ENCODE data around the gene BCAS3. TPM values are rescaled to one million over a fixed set of nuclear protein-coding genes. Genes with fewer than 3 reads are reported as not detected.

BCAS3 gene
- total and polyA plus RNA-seq, 4 donors = 5.8 to 24.6 (median 10.1) TPM

- Histone ChIP-seq H3K4me1 (ENCODE audit: control insufficient read depth in 4 of 4, insufficient read depth in 4 of 4, low read length in 3 of 4) (no peaks in the 10 kb centered on the region), H3K36me3 (ENCODE audit: control insufficient read depth in 4 of 4, insufficient read depth in 3 of 4, low read depth in 1 of 4, low read length in 3 of 4) (no peaks in the 10 kb centered on the region), H3K9me3 (ENCODE audit: control insufficient read depth in 4 of 4, low read length in 3 of 4) (no peaks in the 10 kb centered on the region), H3K4me3 (ENCODE audit: low read depth in 1 of 3, low read length in 3 of 3) (no peak overlapping the region), H3K27me3 (ENCODE audit: control insufficient read depth in 4 of 4, insufficient read depth in 4 of 4, low read length in 3 of 4) (no peaks in the 10 kb centered on the region), H3K9ac (ENCODE audit: low read depth in 1 of 2, low read length in 2 of 2) (no peak overlapping the region), H3K27ac (ENCODE audit: low read depth in 1 of 2, low read length in 2 of 2) (no peak overlapping the region)
- no peak for DNase-seq (ENCODE audit: low spot score)
- 87% methylated on average over 11 of the region's 11 CpGs for WGBS
- TF ChIP-seq RAD21 (IDR thresholded peaks at IDR 0.05) = peak in 1 of 2 donors; percentile 24
- TF ChIP-seq SP1 (IDR thresholded peaks at IDR 0.05) = no peak
- TF ChIP-seq NR2F2 (IDR thresholded peaks at IDR 0.05) = peak; percentile 73
- no peak for TF ChIP-seq HNF4G (IDR thresholded peaks at IDR 0.05)
- TF ChIP-seq RXRA (IDR thresholded peaks at IDR 0.05) = peak in 1 of 2 donors; percentile 21
- TF ChIP-seq EGR1 (IDR thresholded peaks at IDR 0.05; ENCODE audit: low read depth in 2 of 2) = no peak
Observed at GRCh38 chr17:61126473-61127249, 449.0 kb downstream of the BCAS3 start.

- Histone ChIP-seq H3K36me3 (ENCODE audit: control insufficient read depth in 4 of 4, insufficient read depth in 3 of 4, low read depth in 1 of 4, low read length in 3 of 4) (no peaks in the 10 kb centered on the region), H3K9me3 (ENCODE audit: control insufficient read depth in 4 of 4, low read length in 3 of 4) (no peaks in the 10 kb centered on the region), H3K9ac (ENCODE audit: low read depth in 1 of 2, low read length in 2 of 2) (no peak overlapping the region), H3K27ac (ENCODE audit: low read depth in 1 of 2, low read length in 2 of 2) (no peak overlapping the region), H3K4me1 (ENCODE audit: control insufficient read depth in 4 of 4, insufficient read depth in 4 of 4, low read length in 3 of 4) (no peaks in the 10 kb centered on the region), H3K27me3 (ENCODE audit: control insufficient read depth in 4 of 4, insufficient read depth in 4 of 4, low read length in 3 of 4) (no peaks in the 10 kb centered on the region), H3K4me3 (ENCODE audit: low read depth in 1 of 3, low read length in 3 of 3) (no peak overlapping the region)
- no peak for TF ChIP-seq REST (IDR thresholded peaks at IDR 0.05)
- no peak for TF ChIP-seq SP1 (IDR thresholded peaks at IDR 0.05)
- TF ChIP-seq MAX (IDR thresholded peaks at IDR 0.05) = no peak
- no peak for TF ChIP-seq ATF3 (IDR thresholded peaks at IDR 0.05)
- no peak for TF ChIP-seq NR2F2 (IDR thresholded peaks at IDR 0.05)
- TF ChIP-seq HNF4G (IDR thresholded peaks at IDR 0.05) = no peak
- no peak for TF ChIP-seq CTCF (IDR thresholded peaks at IDR 0.05; ENCODE audit: low read depth, low read length, missing input control)
- no peak for TF ChIP-seq RAD21 (IDR thresholded peaks at IDR 0.05)
- TF ChIP-seq JUND (IDR thresholded peaks at IDR 0.05) = no peak
- TF ChIP-seq HNF4A (conservative IDR thresholded peaks at IDR 0.05) = no peak
- no peak for TF ChIP-seq YY1 (IDR thresholded peaks at IDR 0.05)
- TF ChIP-seq EGR1 (IDR thresholded peaks at IDR 0.05; ENCODE audit: low read depth in 2 of 2) = no peak
- TF ChIP-seq TAF1 (conservative IDR thresholded peaks at IDR 0.05) = no peak
- TF ChIP-seq FOXA2 (IDR thresholded peaks at IDR 0.05) = no peak
- 85% methylated on average over 2 of the region's 2 CpGs for WGBS
- DNase-seq (ENCODE audit: low spot score) = no peak
Observed at GRCh38 chr17:61127960-61128359, 450.3 kb downstream of the BCAS3 start.
